CD14-positive monocyte (primary cell): ENCODE measurements around the gene SYT8. TPM values are rescaled to one million over a fixed set of nuclear protein-coding genes. Genes with fewer than 3 reads are reported as not detected.

Source experiments
- DNase-seq, 3 donors: peaks; one replicate each; pipeline ENCODE4 v3.0.0-alpha.2; 2011 to 2022
- H2AFZ ChIP-seq: 2 replicates; pipeline ENCODE4 v1.6.0; 2012; ENCODE audit warnings: mild to moderate bottlenecking, low read depth, low read length, inconsistent platforms; ENCODE audit not compliant: insufficient read depth, poor library complexity, severe bottlenecking
- H3K27ac ChIP-seq, 2 donors: 1 replicate in 1 of 2; 2 replicates in 1 of 2; pipeline ENCODE4 v1.5.1; 2012 to 2013; ENCODE audit warnings: low read length in 2 of 2, control low read depth in 1 of 2, inconsistent platforms in 1 of 2, low read depth in 1 of 2, mild to moderate bottlenecking in 1 of 2
- H3K27me3 ChIP-seq, 2 donors: one replicate each; pipeline versions ENCODE4 v1.6.0 to v1.6.1; 2011 to 2013; ENCODE audit warnings: low read length in 2 of 2; ENCODE audit not compliant: control insufficient read depth in 2 of 2, insufficient read depth in 2 of 2
- H3K36me3 ChIP-seq, 2 donors: replicated peaks in 1 of 2; 1 replicate in 1 of 2; 2 replicates in 1 of 2; pipeline versions ENCODE4 v1.5.1 to v1.6.1; 2012 to 2013; ENCODE audit warnings: low read length in 2 of 2, control low read depth in 1 of 2, inconsistent platforms in 1 of 2, mild to moderate bottlenecking in 1 of 2; ENCODE audit not compliant: insufficient read depth in 2 of 2, control insufficient read depth in 1 of 2
- H3K4me1 ChIP-seq, 2 donors: 1 replicate in 1 of 2; 2 replicates in 1 of 2; pipeline versions ENCODE4 v1.5.1 to v1.6.1; 2012 to 2013; ENCODE audit warnings: low read length in 2 of 2, control low read depth in 1 of 2, inconsistent platforms in 1 of 2, mild to moderate bottlenecking in 1 of 2, moderate library complexity in 1 of 2; ENCODE audit not compliant: insufficient read depth in 2 of 2, control insufficient read depth in 1 of 2
- H3K4me2 ChIP-seq: replicated peaks from 2 replicates; pipeline ENCODE3; 2012; ENCODE audit warnings: low read length, moderate library complexity, mild to moderate bottlenecking; ENCODE audit not compliant: poor library complexity, severe bottlenecking; ENCODE audit errors: extremely low read depth
- H3K4me3 ChIP-seq, 3 experiments: fragments of 200-600 bp in 1 of 3; sonication (generic) in 1 of 3; replicated peaks in 1 of 3; 1 replicate in 2 of 3; 2 replicates in 1 of 3; pipeline ENCODE4 v1.5.1; 2011 to 2013; ENCODE audit warnings: low read length in 3 of 3, mild to moderate bottlenecking in 3 of 3, control low read depth in 2 of 3, low read depth in 2 of 3, inconsistent platforms in 1 of 3, moderate library complexity in 1 of 3
- H3K79me2 ChIP-seq: 2 replicates; pipeline ENCODE4 v1.6.0; 2012; ENCODE audit warnings: mild to moderate bottlenecking, control low read depth, inconsistent platforms, low read length, moderate library complexity; ENCODE audit not compliant: insufficient read depth
- H3K9ac ChIP-seq: 2 replicates; pipeline ENCODE4 v1.6.0; 2017; ENCODE audit warnings: low read length, mild to moderate bottlenecking; ENCODE audit not compliant: insufficient read depth, poor library complexity, severe bottlenecking
- H3K9me3 ChIP-seq, 2 donors: replicated peaks in 1 of 2; 1 replicate in 1 of 2; 2 replicates in 1 of 2; pipeline versions ENCODE4 v1.5.1 to v1.6.1; 2012 to 2013; ENCODE audit warnings: low read length in 2 of 2, control low read depth in 1 of 2; ENCODE audit not compliant: control insufficient read depth in 1 of 2, insufficient read depth in 1 of 2
- H4K20me1 ChIP-seq: 2 replicates; pipeline ENCODE4 v1.6.0; 2012; ENCODE audit warnings: mild to moderate bottlenecking, low read length, control low read depth, moderate library complexity; ENCODE audit not compliant: insufficient read depth
- H3K27ac Mint-ChIP-seq, 7 donors: one replicate each; pipeline ENCODE4 v1.8.0; 2020; ENCODE audit warnings: mild to moderate bottlenecking in 7 of 7, mixed read lengths in 7 of 7, moderate library complexity in 6 of 7, inconsistent platforms in 2 of 7
- H3K27me3 Mint-ChIP-seq, 3 donors: one replicate each; pipeline ENCODE4 v1.8.0; 2021 to 2022; ENCODE audit warnings: low read depth in 3 of 3, mild to moderate bottlenecking in 3 of 3, mixed read lengths in 3 of 3, moderate library complexity in 3 of 3, inconsistent platforms in 1 of 3
- H3K36me3 Mint-ChIP-seq, 2 donors: one replicate each; pipeline ENCODE4 v1.8.0; 2020; ENCODE audit warnings: mixed read lengths in 2 of 2, inconsistent platforms in 1 of 2, mild to moderate bottlenecking in 1 of 2
- H3K4me1 Mint-ChIP-seq: one replicate; pipeline ENCODE4 v1.8.0; 2020; ENCODE audit warnings: mild to moderate bottlenecking, mixed read lengths
- H3K4me3 Mint-ChIP-seq, 2 donors: one replicate each; pipeline ENCODE4 v1.8.0; 2020; ENCODE audit warnings: mild to moderate bottlenecking in 2 of 2, mixed read lengths in 2 of 2, moderate library complexity in 1 of 2
- H3K9me3 Mint-ChIP-seq, 7 donors: one replicate each; pipeline ENCODE4 v1.8.0; 2020 to 2022; ENCODE audit warnings: mixed read lengths in 7 of 7, mild to moderate bottlenecking in 6 of 7, moderate library complexity in 6 of 7, inconsistent platforms in 2 of 7
- CTCF ChIP-seq: fragments of 200-600 bp; IDR thresholded peaks from one replicate; pipeline ENCODE4 v1.8.0; 2022; ENCODE audit warnings: antibody characterized with exemption, mild to moderate bottlenecking
- WGBS: methylation state at CpG from one replicate; pipeline ENCODE4 v1.1.5; 2013; ENCODE audit warnings: missing lambda C conversion rate; ENCODE audit not compliant: insufficient coverage; 5-methylcytosine and 5-hydroxymethylcytosine counted together
- intact Hi-C, 2 donors: fragments of 100-400 bp; cut with micrococcal nuclease; formaldehyde crosslinking; loops; one replicate each; pipeline versions ENCODE4 v1.15.0 to v1.15.1; 2023
- polyA plus RNA-seq, 3 donors: library from polyadenylated mRNA; depleted of rRNA in 1 of 3; unstranded in 2 of 3; stranded (reverse) in 1 of 3; fragments of 300-500 nt in 2 of 3; fragments of >200 nt in 1 of 3; fragmentation: Illumina TruSeq in 2 of 3; gene quantifications; 1 replicate in 2 of 3; 2 replicates in 1 of 3; pipeline ENCODE4 v1.2.3, GENCODE V29; 2012 to 2021

The SYT8 gene
- polyA plus RNA-seq, 3 donors, result not detected

GRCh38 chr11:1881442-1882264 lies 46.9 kb downstream of the SYT8 start:
- Histone ChIP-seq H3K9me3 (no peaks in the 10 kb centered on the region), H4K20me1 (peaks cover 100% of the 10 kb centered on the region), H3K27ac (peak overlapping the region; percentile 21 to 26), H2AFZ (no peak overlapping the region), H3K27me3 (no peaks in the 10 kb centered on the region), H3K4me2 (peak overlapping the region; percentile 12), H3K4me1 (peaks cover 32 to 46% of the 10 kb centered on the region in 2 donors), H3K9ac (peak overlapping the region; percentile 36), H3K4me3 (no peak overlapping the region), H3K36me3 (peaks cover 66 to 73% of the 10 kb centered on the region in 2 donors), H3K79me2 (peaks cover 30% of the 10 kb centered on the region)
- intact Hi-C loops, result loop anchor here (2.0 to 10.0 kb wide), 5 partner anchors 36 to 273 kb away; partner anchors contain the start of genes KRTAP5-6 (in 1 of the 2), TNNI2 (in 1 of the 2) and TNNT3 (in 1 of the 2)
- DNase-seq, result no peak
- Mint-ChIP-seq H3K4me1 (peaks cover 42% of the 10 kb centered on the region), H3K27me3 (peaks cover 1 to 3% (median 2%) of the 10 kb centered on the region in 3 donors), H3K36me3 (peaks cover 27 to 40% of the 10 kb centered on the region in 2 donors), H3K9me3 (peaks cover 0 to 2% (median 0%) of the 10 kb centered on the region in 7 donors), H3K27ac (peak overlapping the region in 1 of 7 donors; percentile 56), H3K4me3 (no peak overlapping the region)
- 51% methylated on average over 32 of the region's 43 CpGs for WGBS
- TF ChIP-seq CTCF, result no peak

GRCh38 chr11:1882265-1883238 lies 47.8 kb downstream of the SYT8 start:
- no peak overlapping the region for H2AFZ ChIP-seq
- Mint-ChIP-seq H3K4me3 (no peak overlapping the region), H3K9me3 (peaks cover 0 to 7% (median 3%) of the 10 kb centered on the region in 7 donors), H3K27ac (no peak overlapping the region), H3K27me3 (peaks cover 3 to 10% (median 4%) of the 10 kb centered on the region in 3 donors), H3K36me3 (peaks cover 26 to 38% of the 10 kb centered on the region in 2 donors), H3K4me1 (peaks cover 35% of the 10 kb centered on the region)
- H3K27ac ChIP-seq, result peak overlapping the region in 1 of 2 donors; percentile 26
- H3K4me1 ChIP-seq, result peaks cover 33 to 40% of the 10 kb centered on the region in 2 donors
- peak; percentile 51 to 66 (median 64) for DNase-seq
- 32% methylated on average over 20 of the region's 23 CpGs for WGBS
- no peak overlapping the region for H3K4me3 ChIP-seq
- TF ChIP-seq CTCF, result peak; percentile 91
- H3K9me3 ChIP-seq, result no peaks in the 10 kb centered on the region
- H3K36me3 ChIP-seq, result peaks cover 73 to 79% of the 10 kb centered on the region in 2 donors
- intact Hi-C loops, result loop anchor here (2.0 to 10.0 kb wide), 5 partner anchors 35 to 272 kb away; partner anchors contain the start of genes KRTAP5-6 (in 1 of the 2), TNNI2 (in 1 of the 2) and TNNT3 (in 1 of the 2)
- peaks cover 0 to 3% of the 10 kb centered on the region in 2 donors for H3K27me3 ChIP-seq
- peak overlapping the region; percentile 36 for H3K9ac ChIP-seq
- peaks cover 100% of the 10 kb centered on the region for H4K20me1 ChIP-seq
- peaks cover 24% of the 10 kb centered on the region for H3K79me2 ChIP-seq
- H3K4me2 ChIP-seq, result peak overlapping the region; percentile 12
